HG03354 (cell line): ENCODE measurements around the gene SETD2.
"Not testable (repeated sequence)": the region's sequence is repeated elsewhere in the genome, so short reads cannot be mapped to it uniquely, and the experiment has no call there.

Experiments used
- ATAC-seq: cut with Tn5 transposase; IDR thresholded peaks from one replicate; pipeline ENCODE4 v1.9.1; 2021; ENCODE audit warnings: mild to moderate bottlenecking; ENCODE audit not compliant: unreplicated experiment, poor library complexity, severe bottlenecking

SETD2 gene, protein sequence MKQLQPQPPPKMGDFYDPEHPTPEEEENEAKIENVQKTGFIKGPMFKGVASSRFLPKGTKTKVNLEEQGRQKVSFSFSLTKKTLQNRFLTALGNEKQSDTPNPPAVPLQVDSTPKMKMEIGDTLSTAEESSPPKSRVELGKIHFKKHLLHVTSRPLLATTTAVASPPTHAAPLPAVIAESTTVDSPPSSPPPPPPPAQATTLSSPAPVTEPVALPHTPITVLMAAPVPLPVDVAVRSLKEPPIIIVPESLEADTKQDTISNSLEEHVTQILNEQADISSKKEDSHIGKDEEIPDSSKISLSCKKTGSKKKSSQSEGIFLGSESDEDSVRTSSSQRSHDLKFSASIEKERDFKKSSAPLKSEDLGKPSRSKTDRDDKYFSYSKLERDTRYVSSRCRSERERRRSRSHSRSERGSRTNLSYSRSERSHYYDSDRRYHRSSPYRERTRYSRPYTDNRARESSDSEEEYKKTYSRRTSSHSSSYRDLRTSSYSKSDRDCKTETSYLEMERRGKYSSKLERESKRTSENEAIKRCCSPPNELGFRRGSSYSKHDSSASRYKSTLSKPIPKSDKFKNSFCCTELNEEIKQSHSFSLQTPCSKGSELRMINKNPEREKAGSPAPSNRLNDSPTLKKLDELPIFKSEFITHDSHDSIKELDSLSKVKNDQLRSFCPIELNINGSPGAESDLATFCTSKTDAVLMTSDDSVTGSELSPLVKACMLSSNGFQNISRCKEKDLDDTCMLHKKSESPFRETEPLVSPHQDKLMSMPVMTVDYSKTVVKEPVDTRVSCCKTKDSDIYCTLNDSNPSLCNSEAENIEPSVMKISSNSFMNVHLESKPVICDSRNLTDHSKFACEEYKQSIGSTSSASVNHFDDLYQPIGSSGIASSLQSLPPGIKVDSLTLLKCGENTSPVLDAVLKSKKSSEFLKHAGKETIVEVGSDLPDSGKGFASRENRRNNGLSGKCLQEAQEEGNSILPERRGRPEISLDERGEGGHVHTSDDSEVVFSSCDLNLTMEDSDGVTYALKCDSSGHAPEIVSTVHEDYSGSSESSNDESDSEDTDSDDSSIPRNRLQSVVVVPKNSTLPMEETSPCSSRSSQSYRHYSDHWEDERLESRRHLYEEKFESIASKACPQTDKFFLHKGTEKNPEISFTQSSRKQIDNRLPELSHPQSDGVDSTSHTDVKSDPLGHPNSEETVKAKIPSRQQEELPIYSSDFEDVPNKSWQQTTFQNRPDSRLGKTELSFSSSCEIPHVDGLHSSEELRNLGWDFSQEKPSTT (N-terminal part only)

DNA sequence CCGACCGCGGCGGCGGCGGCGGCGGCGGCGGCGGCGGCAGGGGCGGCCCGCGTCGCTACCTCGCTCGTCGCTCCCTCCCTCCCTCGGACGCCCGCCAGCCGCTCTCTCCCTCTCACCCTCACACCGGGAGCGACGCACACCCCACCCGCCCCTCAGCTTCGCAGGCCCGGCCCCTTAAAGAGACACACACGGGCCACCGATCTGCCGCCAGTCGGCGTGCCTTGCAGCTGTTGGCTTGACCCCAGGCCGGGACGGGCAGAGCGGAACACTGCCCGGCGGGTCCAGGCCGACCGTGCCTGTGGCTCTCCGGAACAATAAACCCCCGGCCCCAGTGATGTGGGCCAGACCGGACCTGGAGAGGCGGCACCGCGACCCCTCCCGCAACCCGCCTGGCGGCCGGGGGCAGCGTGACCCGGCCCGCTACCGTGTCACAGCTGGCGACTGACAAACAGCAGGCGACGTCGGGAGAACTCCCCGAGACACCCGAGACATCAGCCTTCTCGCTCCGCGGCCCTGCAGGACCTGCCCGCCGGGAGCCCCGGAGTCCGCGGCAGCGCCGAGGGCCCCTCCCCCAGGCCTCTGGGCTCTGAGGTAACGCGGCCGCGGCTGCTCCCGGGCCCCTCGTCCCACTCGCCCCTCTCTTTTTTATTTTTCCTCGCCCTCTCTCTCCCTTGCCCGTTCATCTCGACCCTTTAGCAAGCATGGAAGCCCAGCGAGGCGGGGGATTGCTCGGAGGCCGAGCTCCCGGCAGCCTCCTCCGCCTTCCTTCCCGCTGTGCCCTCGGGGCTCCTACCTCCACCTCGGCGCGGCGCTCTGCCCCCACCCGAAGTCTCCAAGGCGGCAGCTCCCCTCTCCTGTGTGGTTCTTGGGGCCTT, at the start of gene SETD2:
SETD2 (minus strand) TSS at position 107 of the 875 bp plus-strand sequence. CDS start 189 bp downstream, outside the sequence.
- peak; percentile 77 for ATAC-seq

DNA sequence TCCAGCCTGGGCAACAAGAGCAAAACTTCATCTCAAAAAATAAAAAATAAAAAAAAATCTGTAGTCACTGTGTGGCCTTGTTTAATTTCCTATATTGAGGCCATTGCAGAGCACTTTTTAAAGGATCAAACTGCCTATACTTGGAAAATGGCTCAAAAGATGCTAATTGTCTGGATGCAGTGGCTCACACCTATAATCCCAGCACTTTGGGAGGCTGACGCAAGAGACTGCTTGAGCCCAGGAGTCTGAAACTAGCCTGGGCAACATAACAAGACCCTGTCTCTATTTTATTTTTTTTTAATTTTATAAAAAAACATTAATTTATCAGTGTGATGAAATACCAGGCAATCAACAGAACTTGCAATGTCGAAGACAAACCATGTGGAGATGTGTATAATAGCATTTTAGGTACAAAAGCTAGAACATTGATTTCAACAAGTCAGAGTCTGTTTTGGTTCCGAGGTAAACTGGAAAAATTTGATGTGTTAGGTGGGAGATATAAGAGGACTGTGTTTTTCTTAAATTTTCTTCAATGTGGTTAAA, 47.0 kb upstream of the SETD2 start:
- ATAC-seq, result no peak

DNA sequence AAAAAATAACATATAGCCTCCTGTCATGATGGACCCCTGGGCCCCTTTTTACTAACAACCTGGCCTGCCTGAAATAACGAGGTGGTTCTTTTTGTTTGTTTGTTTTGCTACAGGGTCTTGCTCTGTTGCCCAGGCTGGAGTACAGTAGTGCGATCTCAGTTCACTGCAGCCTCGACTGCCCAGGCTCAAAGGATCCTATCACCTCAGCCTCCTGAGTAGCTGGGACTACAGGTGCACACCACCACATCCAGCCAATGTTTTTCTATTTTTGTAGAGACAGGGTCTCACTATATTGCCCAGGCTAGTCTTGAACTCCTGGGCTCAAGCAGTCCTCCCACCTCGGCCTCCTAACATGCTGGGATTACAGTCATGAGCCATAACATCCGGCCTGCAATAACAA, 42.1 kb upstream of the SETD2 start:
- not testable (repeated sequence) for ATAC-seq

DNA sequence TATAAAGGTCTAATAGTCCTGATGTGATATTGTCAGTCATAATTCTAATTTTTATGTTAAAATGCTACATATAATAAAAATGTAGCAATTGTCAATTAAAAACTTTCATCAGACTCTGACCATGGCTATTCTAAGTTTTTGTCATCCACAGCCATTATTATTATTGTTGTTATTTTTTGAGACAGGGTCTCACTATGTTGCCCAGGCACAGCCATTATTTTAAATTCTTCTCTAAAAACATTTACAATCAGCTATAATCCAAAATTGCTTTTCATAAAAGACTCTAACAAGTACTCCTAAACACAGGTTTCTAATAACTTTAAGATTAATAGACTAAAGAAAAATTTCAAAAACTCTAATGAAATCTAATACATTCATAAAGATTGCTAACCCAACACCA, 41.0 kb upstream of the SETD2 start:
- ATAC-seq, result no peak

DNA sequence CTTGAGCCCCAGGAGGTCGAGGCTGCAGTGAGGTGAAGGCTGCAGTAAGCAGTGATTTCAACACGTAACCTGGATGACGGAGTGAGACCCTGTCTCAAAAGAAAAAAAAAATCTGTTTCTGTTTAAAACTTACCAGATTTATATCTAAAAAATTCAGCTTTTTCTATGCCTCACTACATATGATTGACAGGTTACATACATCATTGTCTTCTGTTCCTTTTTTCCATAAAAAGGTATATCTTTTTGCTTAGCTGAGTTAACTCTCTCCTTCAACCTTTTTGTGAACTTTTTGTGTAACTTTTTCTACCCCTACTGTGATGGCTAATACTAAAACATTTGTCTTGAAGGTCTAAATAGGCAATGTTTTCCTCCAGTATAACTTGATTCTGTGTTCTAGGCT, 38.6 kb upstream of the SETD2 start:
- no peak for ATAC-seq

DNA sequence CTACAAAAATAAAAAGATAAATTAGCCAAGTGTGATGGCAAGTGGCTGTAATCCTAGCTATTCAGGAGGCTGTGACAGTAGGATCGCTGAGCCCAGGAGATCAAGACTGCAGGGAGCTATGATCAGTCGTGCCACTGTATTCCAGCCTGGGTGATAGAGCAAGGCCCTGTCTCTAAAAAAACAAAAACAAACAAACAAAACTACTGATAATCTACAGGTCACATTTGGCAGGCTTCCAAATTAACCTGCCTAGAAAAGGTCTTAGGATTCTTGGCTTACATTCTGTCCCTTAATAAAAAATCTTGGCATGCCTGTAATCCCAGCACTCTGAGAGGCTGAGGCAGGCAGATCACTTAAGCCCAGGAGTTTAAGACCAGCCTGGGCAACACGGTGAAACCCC, 33.4 kb upstream of the SETD2 start:
- ATAC-seq, result no peak

DNA sequence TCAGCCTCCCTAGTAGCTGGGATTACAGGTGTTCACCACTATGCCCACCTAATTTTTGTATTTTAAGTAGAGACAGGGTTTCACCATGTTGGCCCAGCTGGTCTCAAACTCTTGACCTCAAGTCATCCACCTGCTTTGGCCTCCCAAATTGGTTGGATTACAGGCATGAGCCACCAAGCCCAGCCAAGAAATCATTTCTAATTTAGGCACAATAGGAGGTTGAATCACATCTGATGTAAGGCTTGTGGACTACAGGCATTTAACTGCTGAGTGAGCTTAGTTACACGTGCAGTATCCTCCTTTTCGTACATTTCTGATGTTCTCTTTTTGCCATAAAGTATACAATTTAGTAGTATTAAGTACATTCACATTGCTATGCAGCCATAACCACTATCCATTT, 31.1 kb upstream of the SETD2 start:
- ATAC-seq, result no peak

DNA sequence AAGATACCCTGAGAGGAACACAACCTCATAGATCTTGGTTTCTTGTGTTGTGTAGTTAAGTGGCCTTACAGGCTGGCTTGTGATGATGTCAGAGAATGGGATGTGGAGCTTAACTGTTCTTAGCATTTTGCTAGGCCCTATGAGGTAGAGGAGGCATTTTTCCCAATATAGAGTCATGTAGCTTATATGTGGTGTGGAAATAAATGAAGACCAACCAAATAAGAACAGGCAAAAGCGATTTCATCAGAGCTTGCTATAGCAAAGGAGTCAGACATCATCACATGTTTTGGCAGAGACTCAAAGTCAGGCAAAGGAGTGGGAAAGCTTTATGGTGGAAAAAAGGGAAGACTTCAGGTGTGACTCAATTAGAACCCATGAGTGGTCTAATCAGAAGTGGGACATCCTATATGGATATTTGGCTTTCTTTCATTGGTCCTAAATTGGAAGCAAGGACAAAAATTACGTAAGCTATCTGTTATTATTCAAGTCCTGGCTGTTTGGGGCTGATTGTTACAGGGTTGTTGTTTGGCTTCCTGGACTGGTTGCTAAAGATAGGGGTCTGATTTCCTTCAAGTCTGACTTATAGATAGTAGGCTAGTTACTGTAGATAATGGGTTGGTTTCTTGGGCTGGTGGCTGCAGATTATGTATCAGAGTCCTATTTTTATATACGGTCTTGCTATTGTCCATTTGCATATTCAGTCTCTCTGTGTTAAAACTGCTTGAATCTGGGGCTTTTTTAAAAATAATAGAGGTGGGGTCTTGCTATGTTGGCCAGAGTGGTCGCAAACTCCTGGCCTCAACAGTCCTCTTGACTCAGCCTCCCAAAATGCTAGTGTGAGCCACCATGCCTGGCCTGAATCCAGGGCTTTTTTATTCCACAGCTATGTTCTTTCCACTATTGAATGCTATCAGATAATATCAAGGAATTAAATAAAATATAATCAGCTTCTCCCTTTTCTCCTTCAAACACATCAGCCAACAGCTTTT, 30.3 kb upstream of the SETD2 start:
- no peak for ATAC-seq

DNA sequence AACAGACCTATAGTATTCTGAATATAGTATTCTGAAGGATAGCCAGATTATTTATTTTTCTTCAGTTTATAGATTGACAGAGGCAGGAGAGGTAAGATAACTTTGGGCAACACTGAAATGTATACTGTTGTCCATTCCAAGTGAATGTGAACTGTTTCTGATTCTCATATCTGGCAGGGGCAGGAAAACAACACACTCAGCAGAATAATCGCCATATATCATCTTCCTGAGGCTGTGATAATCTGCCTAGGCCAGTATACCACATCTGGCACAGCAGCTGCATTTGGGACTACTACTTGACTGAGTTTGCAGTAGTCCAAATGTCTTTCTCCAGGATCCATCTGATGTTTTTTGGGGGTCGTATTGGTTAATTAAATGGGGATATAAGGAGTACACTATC, 22.4 kb upstream of the SETD2 start:
- ATAC-seq, result no peak

DNA sequence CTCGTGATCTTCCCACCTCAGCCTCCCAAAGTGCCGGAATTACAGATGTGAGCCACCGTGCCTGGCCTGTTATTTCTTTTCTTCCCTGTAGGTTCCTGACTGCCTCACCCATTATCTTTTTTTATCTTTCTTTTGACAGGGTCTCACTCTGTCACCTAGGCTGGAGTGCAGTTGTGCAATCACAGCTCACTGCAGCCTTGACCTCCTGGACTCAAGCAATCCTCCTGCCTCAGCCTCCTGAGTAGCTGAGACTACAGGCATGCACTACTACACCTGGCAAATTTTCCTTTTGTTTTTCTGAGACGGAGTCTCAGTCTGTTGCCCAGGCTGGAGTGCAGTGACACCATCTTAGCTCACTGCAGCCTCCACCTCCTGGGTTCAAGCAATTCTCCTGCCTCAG, 17.8 kb upstream of the SETD2 start:
- ATAC-seq, result not testable (repeated sequence)

DNA sequence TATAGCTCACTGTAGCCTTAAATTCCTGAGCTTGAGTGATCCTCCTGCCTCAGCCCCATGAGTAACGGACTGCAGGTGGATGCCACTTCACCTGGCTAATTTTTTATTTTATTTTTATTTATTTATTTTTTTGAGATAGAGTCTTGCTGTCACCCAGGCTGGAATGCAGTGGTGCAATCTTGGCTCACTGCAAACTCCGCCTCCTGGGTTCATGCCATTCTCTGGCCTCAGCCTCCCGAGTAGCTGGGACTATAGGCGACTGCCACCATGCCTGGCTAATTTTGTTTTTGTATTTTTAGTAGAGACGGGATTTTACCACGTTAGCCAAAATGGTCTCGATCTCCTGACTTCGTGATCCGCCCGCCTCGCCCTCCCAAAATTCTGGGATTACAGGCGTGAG, 16.1 kb upstream of the SETD2 start:
- not testable (repeated sequence) for ATAC-seq

DNA sequence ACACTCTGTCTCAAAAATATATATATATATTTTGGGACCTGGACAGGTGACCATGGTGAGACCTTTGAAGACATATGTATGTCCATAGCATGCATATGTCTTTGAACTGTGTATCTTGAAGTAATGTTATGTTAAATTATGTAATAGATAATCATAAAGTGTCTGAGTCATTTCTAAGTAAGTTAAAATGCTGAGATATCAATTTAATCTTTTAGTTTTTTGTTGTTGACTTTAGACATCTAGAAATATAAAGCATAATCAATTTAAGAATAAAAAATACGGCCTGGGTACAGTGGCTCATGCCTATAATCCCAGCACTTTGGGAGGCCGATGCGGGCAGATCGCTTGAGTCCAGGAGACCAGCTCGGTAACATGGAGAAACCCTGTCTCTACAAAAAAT, 12.7 kb upstream of the SETD2 start:
- ATAC-seq, result no peak

DNA sequence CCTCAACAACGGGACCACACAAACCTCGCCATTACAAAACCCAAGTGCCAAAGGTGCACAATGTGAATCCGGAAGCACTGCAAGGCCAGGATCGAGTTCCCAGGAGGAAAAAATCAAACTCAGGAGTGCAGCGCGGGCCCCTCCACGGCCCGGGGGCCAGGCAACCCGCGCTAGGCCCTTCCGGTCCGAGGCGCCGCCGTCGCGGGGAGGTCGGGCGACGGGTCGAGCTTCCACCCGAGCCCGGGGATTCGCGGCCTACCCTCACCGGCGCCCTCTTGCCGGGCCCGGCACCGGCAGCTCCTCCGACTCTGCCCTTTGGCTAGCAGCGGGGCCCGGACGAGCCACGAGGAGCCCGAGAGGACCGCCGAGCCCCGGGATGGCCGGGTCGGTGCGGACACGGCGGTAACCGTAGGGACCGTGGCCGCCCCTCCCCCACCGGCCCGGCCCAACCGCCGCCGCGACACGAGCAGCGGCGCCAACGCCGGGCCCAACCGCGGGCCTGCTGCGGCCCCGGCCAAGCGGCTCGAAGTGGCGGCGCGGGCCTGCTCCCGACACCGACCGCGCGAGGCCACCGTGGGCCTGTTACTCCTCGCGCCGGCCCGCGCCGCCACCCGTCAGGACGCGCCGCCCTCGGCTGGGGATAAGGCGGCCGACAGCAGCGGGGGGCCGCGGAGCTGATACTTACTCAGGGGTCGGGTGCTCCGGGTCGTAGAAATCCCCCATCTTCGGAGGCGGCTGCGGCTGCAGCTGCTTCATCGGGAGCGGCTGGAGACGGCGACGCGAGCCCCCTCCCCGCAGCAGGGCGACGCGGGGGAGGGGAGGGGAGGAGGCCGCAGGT, 525 bp downstream of the SETD2 start:
- ATAC-seq, result peak; percentile 36

DNA sequence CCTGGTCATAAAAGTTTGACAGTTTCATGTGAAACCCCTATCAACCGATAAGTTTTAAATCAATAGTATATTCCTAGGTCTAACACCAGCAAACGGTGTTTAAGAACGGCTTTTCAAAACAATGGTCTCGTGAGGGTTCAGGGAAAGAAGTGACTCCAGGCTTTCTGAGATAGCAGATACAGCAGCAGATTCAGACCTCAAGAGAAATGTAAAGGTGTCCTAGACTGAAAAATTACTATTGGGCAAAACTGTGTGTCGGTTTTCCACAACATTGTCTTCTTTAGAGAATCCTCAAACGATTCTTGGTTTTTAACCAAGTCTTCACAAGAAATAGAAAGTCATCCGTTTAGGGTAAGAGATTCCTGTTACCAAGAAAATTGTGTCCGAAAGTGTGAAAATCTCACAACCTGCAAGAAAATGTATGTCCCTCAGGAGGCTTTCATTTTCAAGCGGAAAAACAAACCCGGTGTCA, 1.2 kb downstream of the SETD2 start:
- no peak for ATAC-seq

DNA sequence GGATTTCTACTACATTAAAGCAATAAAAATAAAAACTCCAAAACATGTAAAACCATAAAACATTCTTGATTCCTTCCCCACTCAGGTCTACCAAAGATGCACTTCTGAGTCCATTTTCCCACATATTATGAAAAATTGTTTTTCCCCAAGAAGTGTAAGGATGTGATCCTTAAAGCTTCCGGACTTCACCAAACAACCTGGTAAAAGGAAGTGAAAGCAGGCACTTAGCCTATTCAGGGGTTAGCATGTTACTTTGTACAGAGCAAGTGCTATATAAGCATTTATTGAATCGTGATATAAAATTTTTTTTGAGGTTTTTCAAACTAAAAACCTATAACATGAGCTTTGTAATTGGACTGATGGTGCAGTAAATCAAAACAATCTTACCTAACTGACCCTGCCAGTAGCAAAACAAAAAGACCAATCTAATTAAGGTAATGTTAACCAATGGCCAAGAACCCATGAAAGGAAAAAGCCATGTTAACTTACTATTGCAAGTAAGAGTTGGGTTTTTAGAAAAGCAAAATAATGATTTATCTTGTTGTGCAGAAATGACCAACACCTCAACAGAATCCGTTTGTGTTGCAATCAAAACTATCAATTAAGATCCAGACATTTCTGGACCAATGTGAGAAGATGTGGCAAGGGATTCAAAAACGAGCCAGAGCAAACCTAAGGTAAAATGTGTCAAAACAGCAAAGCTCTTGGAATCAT, 1.8 kb downstream of the SETD2 start:
- ATAC-seq, result no peak

DNA sequence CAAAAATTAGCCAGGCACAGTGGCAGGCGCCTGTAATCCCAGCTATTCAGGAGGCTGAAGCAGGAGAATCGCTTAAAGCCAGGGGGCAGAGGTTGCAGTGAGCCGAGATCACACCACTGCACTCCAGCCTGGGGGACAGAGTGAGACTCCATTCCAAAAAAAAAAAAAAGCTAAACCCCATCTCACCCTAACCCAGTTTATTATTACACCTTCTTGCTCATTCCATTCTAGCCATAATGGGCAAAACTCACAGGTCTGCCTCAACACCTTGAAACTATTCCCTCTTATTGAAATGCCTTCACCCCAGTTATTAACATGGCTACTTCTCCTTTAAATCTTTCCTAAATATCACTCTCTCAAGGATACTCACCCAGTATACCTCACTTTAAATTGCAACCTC, 4.1 kb downstream of the SETD2 start:
- no peak for ATAC-seq
